Measurements from ENCODE around the gene EHMT2. TPM values are rescaled to one million over a fixed set of nuclear protein-coding genes. Genes with fewer than 3 reads are reported as not detected.

EHMT2 gene
- total RNA-seq, 1 donor from 2014 or later = 14.5 TPM

DNA sequence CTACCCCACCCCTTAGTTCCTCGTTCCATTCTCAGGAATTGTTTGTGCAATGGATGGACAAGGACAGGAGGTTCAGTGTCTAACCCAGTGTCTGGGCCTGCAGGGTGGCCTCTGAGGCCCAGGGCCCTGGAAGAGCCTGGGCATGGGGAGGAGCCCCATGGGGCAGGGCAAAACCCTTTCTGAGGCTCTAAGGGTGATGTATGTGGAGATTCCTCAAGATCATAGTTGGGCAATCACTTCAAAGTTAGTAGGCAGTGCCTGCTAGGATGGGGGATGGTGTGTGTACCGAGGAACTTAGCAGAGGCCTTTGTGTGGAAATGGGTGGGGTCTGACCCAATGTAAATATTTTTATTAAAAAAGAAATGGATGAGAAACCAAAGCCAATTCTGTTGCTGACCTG is 23.3 kb upstream of the EHMT2 start:
- Histone ChIP-seq H3K36me3 (ENCODE audit: control insufficient read depth, insufficient read depth, low read length) (no peaks in the 10 kb centered on the region), H3K27me3 (ENCODE audit: control insufficient read depth, insufficient read depth, low read length) (no peaks in the 10 kb centered on the region), H3K4me3 (ENCODE audit: low read depth, low read length) (no peak overlapping the region)
- TF ChIP-seq, protein P1, sequence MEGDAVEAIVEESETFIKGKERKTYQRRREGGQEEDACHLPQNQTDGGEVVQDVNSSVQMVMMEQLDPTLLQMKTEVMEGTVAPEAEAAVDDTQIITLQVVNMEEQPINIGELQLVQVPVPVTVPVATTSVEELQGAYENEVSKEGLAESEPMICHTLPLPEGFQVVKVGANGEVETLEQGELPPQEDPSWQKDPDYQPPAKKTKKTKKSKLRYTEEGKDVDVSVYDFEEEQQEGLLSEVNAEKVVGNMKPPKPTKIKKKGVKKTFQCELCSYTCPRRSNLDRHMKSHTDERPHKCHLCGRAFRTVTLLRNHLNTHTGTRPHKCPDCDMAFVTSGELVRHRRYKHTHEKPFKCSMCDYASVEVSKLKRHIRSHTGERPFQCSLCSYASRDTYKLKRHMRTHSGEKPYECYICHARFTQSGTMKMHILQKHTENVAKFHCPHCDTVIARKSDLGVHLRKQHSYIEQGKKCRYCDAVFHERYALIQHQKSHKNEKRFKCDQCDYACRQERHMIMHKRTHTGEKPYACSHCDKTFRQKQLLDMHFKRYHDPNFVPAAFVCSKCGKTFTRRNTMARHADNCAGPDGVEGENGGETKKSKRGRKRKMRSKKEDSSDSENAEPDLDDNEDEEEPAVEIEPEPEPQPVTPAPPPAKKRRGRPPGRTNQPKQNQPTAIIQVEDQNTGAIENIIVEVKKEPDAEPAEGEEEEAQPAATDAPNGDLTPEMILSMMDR (IDR thresholded peaks at IDR 0.05; ENCODE audit: insufficient read depth, low read length, severe bottlenecking) = no peak
- FAIRE-seq (no peak), DNase-seq (ENCODE audit: low read depth) (no peak)

DNA sequence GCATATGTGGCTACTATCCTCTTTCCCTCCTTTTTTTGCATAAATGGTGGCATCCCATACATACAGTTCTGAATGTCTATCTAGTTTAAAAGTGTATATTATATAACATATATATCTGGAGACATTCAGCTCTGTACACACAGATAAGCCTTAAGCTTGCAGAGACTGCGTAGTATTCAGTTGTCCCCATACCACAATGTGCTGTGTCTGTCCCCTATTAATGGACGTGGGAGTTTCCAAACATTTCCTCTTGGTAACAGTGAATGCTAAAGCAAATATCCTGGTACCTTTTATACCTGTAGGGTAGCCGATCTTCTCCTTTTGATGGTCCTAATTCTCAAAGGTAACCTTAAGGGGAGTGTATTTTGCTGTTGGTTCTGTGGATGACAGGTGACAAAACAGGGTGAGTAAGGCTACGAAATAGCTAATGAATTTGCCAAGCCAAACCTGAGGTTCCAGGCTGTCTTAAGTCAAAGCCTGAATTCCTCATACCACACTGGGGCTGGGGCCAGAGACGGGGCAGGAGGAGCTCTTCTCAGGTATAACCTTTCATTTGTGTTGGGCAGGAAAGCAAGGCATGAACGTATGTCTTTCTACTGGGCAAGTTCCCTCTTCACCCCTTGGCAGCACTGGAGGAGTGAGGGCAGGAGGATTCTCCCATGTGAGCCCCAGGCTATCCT is 22.3 kb upstream of the EHMT2 start:
- Histone ChIP-seq H3K27me3 (ENCODE audit: control insufficient read depth, insufficient read depth, low read length) (no peaks in the 10 kb centered on the region), H3K4me3 (ENCODE audit: low read depth, low read length) (no peak overlapping the region), H3K36me3 (ENCODE audit: control insufficient read depth, insufficient read depth, low read length) (no peaks in the 10 kb centered on the region)
- DNase-seq (ENCODE audit: low read depth) = no peak
- no peak for FAIRE-seq
- TF ChIP-seq, protein P1 (IDR thresholded peaks at IDR 0.05; ENCODE audit: insufficient read depth, low read length, severe bottlenecking) = no peak

DNA sequence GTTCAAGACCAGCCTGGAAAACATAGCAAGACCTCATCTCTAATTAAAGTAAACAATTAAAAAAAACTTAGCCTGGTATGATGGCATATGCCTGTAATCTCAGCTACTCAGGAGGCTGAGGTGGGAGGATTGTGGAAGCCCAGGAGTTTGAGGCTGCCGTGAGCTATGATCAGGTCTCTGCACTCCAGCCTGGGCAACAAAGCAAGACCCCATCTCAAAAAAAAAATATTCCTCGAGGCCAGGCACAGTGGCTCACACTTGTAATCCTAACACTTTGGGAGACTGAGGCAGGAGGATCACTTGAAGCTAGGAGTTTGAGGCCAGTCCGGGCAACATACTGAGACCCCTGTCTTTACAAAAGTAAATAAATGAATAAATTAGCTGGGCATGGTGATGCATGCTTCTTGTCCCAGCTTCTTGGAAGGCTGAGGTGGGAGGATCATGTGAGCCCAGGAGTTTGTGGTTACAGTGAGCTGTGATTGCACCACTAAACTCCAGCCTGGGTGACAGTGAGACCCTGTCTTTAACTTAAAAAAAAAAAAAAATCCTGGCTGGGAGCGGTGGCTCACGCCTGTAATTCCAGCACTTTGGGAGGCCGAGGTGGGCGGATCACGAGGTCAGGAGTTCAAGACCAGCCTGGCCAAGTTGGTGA is 20.7 kb upstream of the EHMT2 start:
- TF ChIP-seq, protein P1 (IDR thresholded peaks at IDR 0.05; ENCODE audit: insufficient read depth, low read length, severe bottlenecking) = no peak
- Histone ChIP-seq H3K36me3 (ENCODE audit: control insufficient read depth, insufficient read depth, low read length) (no peaks in the 10 kb centered on the region), H3K27me3 (ENCODE audit: control insufficient read depth, insufficient read depth, low read length) (no peaks in the 10 kb centered on the region), H3K4me3 (ENCODE audit: low read depth, low read length) (no peak overlapping the region)
- DNase-seq (ENCODE audit: low read depth) (no peak), FAIRE-seq (no peak)

DNA sequence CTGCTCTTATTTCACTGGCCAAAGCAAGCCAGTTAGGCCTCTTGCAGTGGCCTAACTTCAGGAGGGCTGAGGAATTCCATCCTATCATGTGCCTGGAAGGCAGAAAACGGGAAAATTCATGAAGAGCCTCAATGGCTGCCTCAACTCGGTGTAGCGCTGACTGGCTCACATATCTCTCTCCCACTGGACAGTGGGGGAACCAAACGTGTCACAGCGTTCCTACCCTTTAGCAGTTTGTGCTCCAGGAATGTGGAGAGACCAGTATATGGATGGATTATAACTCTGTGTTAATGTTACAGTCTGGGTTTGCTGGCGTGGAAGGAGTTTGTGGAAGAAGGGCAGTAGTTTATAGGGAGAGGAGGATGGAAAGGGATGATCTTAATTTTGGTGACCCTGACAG is 18.3 kb upstream of the EHMT2 start:
- H3K4me3 ChIP-seq (ENCODE audit: low read depth, low read length) = no peak overlapping the region
- no peak for FAIRE-seq
- H3K36me3 ChIP-seq (ENCODE audit: control insufficient read depth, insufficient read depth, low read length) = no peaks in the 10 kb centered on the region
- TF ChIP-seq, protein P1 (IDR thresholded peaks at IDR 0.05; ENCODE audit: insufficient read depth, low read length, severe bottlenecking) = no peak
- no peaks in the 10 kb centered on the region for H3K27me3 ChIP-seq (ENCODE audit: control insufficient read depth, insufficient read depth, low read length)
- DNase-seq (ENCODE audit: low read depth) = no peak

DNA sequence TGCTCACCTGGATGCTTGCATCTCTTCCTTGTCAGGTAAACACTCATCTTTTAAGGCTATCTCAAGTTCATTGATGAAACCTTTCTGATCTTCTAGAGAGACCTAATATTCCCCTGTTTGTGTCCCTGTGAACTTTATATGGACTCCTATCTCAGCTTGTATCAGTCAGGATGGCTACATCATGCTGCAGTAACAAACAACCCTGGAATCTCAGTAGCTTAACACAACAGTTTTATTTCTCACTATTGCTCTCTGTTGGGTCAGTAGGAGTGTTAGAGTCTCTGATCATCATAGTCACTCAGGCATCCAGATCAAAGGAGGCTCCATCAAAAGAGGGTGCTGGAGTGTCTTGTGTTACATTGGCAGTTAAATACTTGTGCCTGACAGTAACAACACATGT is 17.9 kb upstream of the EHMT2 start:
- Histone ChIP-seq H3K36me3 (ENCODE audit: control insufficient read depth, insufficient read depth, low read length) (no peaks in the 10 kb centered on the region), H3K4me3 (ENCODE audit: low read depth, low read length) (no peak overlapping the region), H3K27me3 (ENCODE audit: control insufficient read depth, insufficient read depth, low read length) (no peaks in the 10 kb centered on the region)
- DNase-seq (ENCODE audit: low read depth) (no peak), FAIRE-seq (no peak)
- TF ChIP-seq, protein P1 (IDR thresholded peaks at IDR 0.05; ENCODE audit: insufficient read depth, low read length, severe bottlenecking) = no peak
